Stimulated activated CD8-positive, alpha-beta memory T cell treated with anti-CD3 and anti-CD28 coated beads, Interleukin-7, amount 100 ng/mL, for 4 hours (primary cell): ENCODE measurements around the gene BAAT.
"Not testable (repeated sequence)": the region's sequence is repeated elsewhere in the genome, so short reads cannot be mapped to it uniquely, and the experiment has no call there.

Source experiments
- DNase-seq, 2 donors: peaks; one replicate each; pipeline ENCODE4 v3.0.0-alpha.2; 2020; ENCODE audit warnings: low read depth in 2 of 2

The BAAT gene

GRCh38 chr9:101360647-101361046, 24.2 kb downstream of the BAAT start:
- DNase-seq, result no peak

GRCh38 chr9:101359679-101360078, 25.1 kb downstream of the BAAT start:
- no peak for DNase-seq

- DNase-seq, result no peak
Observed at GRCh38 chr9:101356619-101357018, 28.2 kb downstream of the BAAT start.

- DNase-seq, result no peak
Observed at GRCh38 chr9:101354765-101355708, 29.8 kb downstream of the BAAT start.

GRCh38 chr9:101354143-101354764, 30.6 kb downstream of the BAAT start:
- no peak for DNase-seq

GRCh38 chr9:101353683-101354082, 31.1 kb downstream of the BAAT start:
- DNase-seq, result no peak

GRCh38 chr9:101352892-101353463, 31.8 kb downstream of the BAAT start:
- no peak for DNase-seq

- no peak for DNase-seq
Observed at GRCh38 chr9:101350285-101350684, 34.5 kb downstream of the BAAT start.

GRCh38 chr9:101342595-101342994, 42.2 kb downstream of the BAAT start:
- no peak for DNase-seq

- DNase-seq, result no peak
Observed at GRCh38 chr9:101341958-101342357, 42.8 kb downstream of the BAAT start.

GRCh38 chr9:101337237-101337636, 47.6 kb downstream of the BAAT start:
- DNase-seq, result no peak

- no peak for DNase-seq
Observed at GRCh38 chr9:101336091-101336490, 48.7 kb downstream of the BAAT start.

- DNase-seq, result no peak
Observed at GRCh38 chr9:101333926-101334702, 50.7 kb downstream of the BAAT start.

- DNase-seq, result no peak
Observed at GRCh38 chr9:101333490-101333889, 51.3 kb downstream of the BAAT start.

- no peak for DNase-seq
Observed at GRCh38 chr9:101332362-101332761, 52.4 kb downstream of the BAAT start.

- DNase-seq, result not testable (repeated sequence)
Observed at GRCh38 chr9:101327422-101327909, 57.3 kb downstream of the BAAT start.

- DNase-seq, result no peak
Observed at GRCh38 chr9:101326501-101326900, 58.3 kb downstream of the BAAT start.

- no peak for DNase-seq
Observed at GRCh38 chr9:101326035-101326434, 58.8 kb downstream of the BAAT start.

GRCh38 chr9:101325053-101325452, 59.8 kb downstream of the BAAT start:
- no peak for DNase-seq

GRCh38 chr9:101324245-101324804, 60.5 kb downstream of the BAAT start:
- no peak for DNase-seq

- DNase-seq, result no peak
Observed at GRCh38 chr9:101323129-101323528, 61.7 kb downstream of the BAAT start.
